Esophagus muscularis mucosa (tissue), 4 donors: ENCODE data around the gene OSBPL3. TPM values are rescaled to one million over a fixed set of nuclear protein-coding genes. Genes with fewer than 3 reads are reported as not detected.

Source experiments
- DNase-seq: peaks from one replicate; pipeline ENCODE4 v3.0.0-alpha.2; 2017; ENCODE audit errors: extremely low spot score
- H3K27ac ChIP-seq, 4 donors: fragments of 200-600 bp; sonication (generic); replicated peaks in 1 of 4; 1 replicate in 3 of 4; 2 replicates in 1 of 4; pipeline ENCODE4 v1.5.1; 2016 to 2019; ENCODE audit warnings: mild to moderate bottlenecking in 1 of 4
- H3K27me3 ChIP-seq, 4 donors: fragments of 200-600 bp; sonication (generic); one replicate each; pipeline versions ENCODE4 v1.5.1 to v1.6.0; 2016 to 2019
- H3K36me3 ChIP-seq, 4 donors: fragments of 200-600 bp; sonication (generic); one replicate each; pipeline ENCODE4 v1.5.1; 2016 to 2019
- H3K4me1 ChIP-seq, 4 donors: fragments of 200-600 bp; sonication (generic); one replicate each; pipeline ENCODE4 v1.5.1; 2016 to 2019
- H3K4me3 ChIP-seq, 4 donors: fragments of 200-600 bp; sonication (generic); 1 replicate in 2 of 4; 2 replicates in 2 of 4; pipeline ENCODE4 v1.5.1; 2016 to 2019; ENCODE audit warnings: mild to moderate bottlenecking in 4 of 4, moderate library complexity in 1 of 4
- H3K9me3 ChIP-seq, 4 donors: fragments of 200-600 bp; sonication (generic); 1 replicate in 3 of 4; 2 replicates in 1 of 4; pipeline ENCODE4 v1.5.1; 2016 to 2019
- EP300 ChIP-seq: sonication (generic); formaldehyde crosslinking; IDR thresholded peaks from one replicate; pipeline ENCODE4 v1.6.1; 2017; ENCODE audit warnings: antibody characterized with exemption
- POLR2A ChIP-seq: fragments of 450-650 bp; IDR thresholded peaks from one replicate; pipeline ENCODE4 v1.6.1; 2017; ENCODE audit warnings: antibody characterized with exemption, moderate library complexity, mild to moderate bottlenecking, low read depth
- POLR2AphosphoS5 ChIP-seq, 2 donors: sonication (generic); formaldehyde crosslinking; IDR thresholded peaks; one replicate each; pipeline ENCODE4 v1.6.1; 2017; ENCODE audit warnings: antibody characterized with exemption in 2 of 2
- WGBS: methylation state at CpG from one replicate; pipeline ENCODE4 v1.1.5; 2018; 5-methylcytosine and 5-hydroxymethylcytosine counted together
- intact Hi-C: fragments of 100-400 bp; cut with DNase I; formaldehyde crosslinking; loops from one replicate; pipeline ENCODE4 v1.15.1; 2023
- total RNA-seq, 4 donors: library from RNA; depleted of rRNA; stranded (reverse); fragments of >200 nt; gene quantifications; one replicate each; pipeline versions ENCODE4 v1.1.0 to v1.2.1, GENCODE V29; 2016
- TF ChIP-seq, protein P1 (sequence below), 3 experiments: fragments of 200-600 bp in 2 of 3; fragments of 450-650 bp in 1 of 3; sonication (generic) in 2 of 3; IDR thresholded peaks; one replicate each; pipeline ENCODE4 v1.5.1; 2017 to 2019; ENCODE audit warnings: antibody characterized with exemption in 3 of 3, mild to moderate bottlenecking in 2 of 3, moderate library complexity in 1 of 3

The OSBPL3 gene
- total RNA-seq, 4 donors from 2014 or later: 2.6 to 4.6 (median 3.3) TPM

DNA sequence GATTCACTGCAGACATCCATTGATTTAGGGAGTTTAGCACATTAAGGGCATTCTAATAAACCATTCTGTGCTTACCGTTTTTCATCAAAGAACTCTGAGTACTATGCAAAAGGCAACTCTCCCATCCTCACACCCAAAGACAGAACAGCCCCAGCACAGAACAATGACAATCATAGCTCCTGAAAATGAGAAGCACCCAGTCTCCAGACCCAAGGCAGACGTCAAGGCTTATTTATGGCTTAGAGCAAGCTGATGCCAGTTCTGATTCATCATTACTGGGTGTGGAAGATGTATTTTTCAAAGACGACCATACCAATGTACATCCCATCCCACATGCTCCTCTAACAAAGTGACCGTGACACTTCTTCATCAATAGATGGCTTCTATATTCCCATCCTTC lies 67.6 kb downstream of the OSBPL3 start:
- H3K4me3 ChIP-seq: no peak overlapping the region
- no peaks in the 10 kb centered on the region for H3K9me3 ChIP-seq
- peaks cover 0 to 5% (median 0%) of the 10 kb centered on the region in 4 donors for H3K4me1 ChIP-seq
- H3K27me3 ChIP-seq: no peaks in the 10 kb centered on the region
- intact Hi-C loops: no loop called here
- 73% methylated on average over 4 of the region's 4 CpGs for WGBS
- no peak for TF ChIP-seq POLR2AphosphoS5 (IDR thresholded peaks at IDR 0.05)
- TF ChIP-seq EP300: no peak
- TF ChIP-seq, protein P1, sequence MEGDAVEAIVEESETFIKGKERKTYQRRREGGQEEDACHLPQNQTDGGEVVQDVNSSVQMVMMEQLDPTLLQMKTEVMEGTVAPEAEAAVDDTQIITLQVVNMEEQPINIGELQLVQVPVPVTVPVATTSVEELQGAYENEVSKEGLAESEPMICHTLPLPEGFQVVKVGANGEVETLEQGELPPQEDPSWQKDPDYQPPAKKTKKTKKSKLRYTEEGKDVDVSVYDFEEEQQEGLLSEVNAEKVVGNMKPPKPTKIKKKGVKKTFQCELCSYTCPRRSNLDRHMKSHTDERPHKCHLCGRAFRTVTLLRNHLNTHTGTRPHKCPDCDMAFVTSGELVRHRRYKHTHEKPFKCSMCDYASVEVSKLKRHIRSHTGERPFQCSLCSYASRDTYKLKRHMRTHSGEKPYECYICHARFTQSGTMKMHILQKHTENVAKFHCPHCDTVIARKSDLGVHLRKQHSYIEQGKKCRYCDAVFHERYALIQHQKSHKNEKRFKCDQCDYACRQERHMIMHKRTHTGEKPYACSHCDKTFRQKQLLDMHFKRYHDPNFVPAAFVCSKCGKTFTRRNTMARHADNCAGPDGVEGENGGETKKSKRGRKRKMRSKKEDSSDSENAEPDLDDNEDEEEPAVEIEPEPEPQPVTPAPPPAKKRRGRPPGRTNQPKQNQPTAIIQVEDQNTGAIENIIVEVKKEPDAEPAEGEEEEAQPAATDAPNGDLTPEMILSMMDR (IDR thresholded peaks at IDR 0.05): no peak
- no peak for TF ChIP-seq POLR2A
- H3K27ac ChIP-seq: no peak overlapping the region
- no peaks in the 10 kb centered on the region for H3K36me3 ChIP-seq
- no peak for DNase-seq

DNA sequence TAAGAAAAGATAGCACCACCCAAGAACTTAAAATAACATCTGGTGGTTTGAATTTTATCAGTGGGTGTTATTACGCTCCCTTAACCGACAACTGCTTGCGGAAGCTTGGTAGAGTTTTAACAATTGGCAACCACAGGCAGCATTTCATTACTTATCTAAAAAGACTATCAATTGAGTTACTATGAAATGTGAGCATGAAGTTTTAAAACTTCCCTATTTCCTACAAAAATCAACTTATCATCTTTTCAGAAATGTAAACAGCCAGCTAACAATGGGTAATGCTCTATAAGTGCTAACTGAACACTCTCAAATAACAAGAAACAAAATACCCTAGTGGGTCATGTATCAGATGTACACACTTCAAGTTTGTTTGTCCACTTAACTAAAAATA lies 68.8 kb downstream of the OSBPL3 start:
- Histone ChIP-seq H3K36me3 (no peaks in the 10 kb centered on the region), H3K4me1 (peaks cover 0 to 5% (median 0%) of the 10 kb centered on the region in 4 donors), H3K27ac (no peak overlapping the region), H3K27me3 (no peaks in the 10 kb centered on the region), H3K4me3 (no peak overlapping the region), H3K9me3 (no peaks in the 10 kb centered on the region)
- WGBS: 80% methylated on average over 3 of the region's 3 CpGs
- no peak for DNase-seq
- intact Hi-C loops: no loop called here
- no peak for TF ChIP-seq EP300
- TF ChIP-seq POLR2AphosphoS5 (IDR thresholded peaks at IDR 0.05): no peak
- no peak for TF ChIP-seq POLR2A
- TF ChIP-seq, protein P1 (IDR thresholded peaks at IDR 0.05): no peak

DNA sequence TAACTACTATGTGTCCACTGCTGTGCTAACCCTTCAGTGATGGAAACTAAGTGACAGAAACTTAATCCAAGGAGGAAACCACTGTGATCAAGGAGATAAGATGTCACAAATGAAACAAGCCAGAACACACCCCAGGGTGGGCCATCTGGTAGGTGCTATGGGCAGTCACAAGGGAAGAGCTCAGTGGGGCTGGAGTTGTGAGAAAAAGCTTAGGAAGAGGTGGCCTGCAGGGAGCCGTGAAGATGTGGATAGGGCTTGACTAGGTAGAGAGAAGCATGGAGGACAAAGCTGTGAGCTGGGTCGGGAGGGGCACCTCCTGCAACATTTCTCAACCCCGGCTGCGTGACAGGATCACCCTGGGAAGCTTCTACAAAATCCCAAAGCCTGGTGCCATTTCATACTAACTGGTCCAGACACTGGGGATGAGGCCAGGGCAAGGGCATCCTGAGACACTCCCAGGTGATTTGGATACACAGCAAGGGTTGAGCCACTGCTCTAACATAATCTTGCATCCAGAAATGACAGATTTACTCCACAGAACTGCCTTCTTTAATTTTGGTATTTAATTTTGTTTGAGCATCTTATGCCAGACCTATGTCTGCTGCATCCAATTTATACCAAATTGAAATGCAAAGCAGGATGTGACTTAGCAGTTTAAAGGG lies 69.3 kb downstream of the OSBPL3 start:
- no peak overlapping the region for H3K27ac ChIP-seq
- intact Hi-C loops: no loop called here
- no peaks in the 10 kb centered on the region for H3K27me3 ChIP-seq
- no peak for DNase-seq
- H3K4me1 ChIP-seq: peaks cover 0 to 5% (median 0%) of the 10 kb centered on the region in 4 donors
- no peaks in the 10 kb centered on the region for H3K36me3 ChIP-seq
- TF ChIP-seq POLR2AphosphoS5 (IDR thresholded peaks at IDR 0.05) (no peak), POLR2A (no peak), EP300 (no peak)
- TF ChIP-seq, protein P1 (IDR thresholded peaks at IDR 0.05): no peak
- H3K4me3 ChIP-seq: no peak overlapping the region
- H3K9me3 ChIP-seq: no peaks in the 10 kb centered on the region
- WGBS: 83% methylated on average over 4 of the region's 4 CpGs

DNA sequence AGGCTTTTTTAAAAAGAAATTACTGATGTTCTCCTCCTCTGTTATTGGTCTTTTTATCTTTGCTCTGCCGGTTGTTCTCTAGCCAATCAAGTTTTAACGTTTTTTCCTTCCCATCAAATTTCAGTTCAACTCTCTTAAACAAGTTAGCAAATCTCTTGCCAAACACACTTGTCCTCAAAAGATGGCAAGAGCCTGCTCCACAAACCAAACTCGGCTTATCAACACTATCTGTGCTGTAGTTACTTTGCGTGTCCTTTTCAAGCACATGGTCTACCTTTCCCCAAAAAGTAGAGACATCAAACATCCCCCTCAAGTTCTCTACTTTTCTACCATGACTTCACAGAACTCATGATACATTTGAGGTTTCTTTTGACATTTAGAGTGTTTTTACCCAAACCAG lies 71.3 kb downstream of the OSBPL3 start:
- Histone ChIP-seq H3K9me3 (no peaks in the 10 kb centered on the region), H3K27me3 (no peaks in the 10 kb centered on the region), H3K27ac (no peak overlapping the region), H3K4me1 (peaks cover 0 to 9% (median 0%) of the 10 kb centered on the region in 4 donors), H3K36me3 (no peaks in the 10 kb centered on the region), H3K4me3 (no peak overlapping the region)
- 90% methylated on average over 4 of the region's 4 CpGs for WGBS
- TF ChIP-seq EP300: no peak
- TF ChIP-seq POLR2AphosphoS5 (IDR thresholded peaks at IDR 0.05): no peak
- TF ChIP-seq, protein P1 (IDR thresholded peaks at IDR 0.05): no peak
- no peak for TF ChIP-seq POLR2A
- no peak for DNase-seq
- intact Hi-C loops: no loop called here

DNA sequence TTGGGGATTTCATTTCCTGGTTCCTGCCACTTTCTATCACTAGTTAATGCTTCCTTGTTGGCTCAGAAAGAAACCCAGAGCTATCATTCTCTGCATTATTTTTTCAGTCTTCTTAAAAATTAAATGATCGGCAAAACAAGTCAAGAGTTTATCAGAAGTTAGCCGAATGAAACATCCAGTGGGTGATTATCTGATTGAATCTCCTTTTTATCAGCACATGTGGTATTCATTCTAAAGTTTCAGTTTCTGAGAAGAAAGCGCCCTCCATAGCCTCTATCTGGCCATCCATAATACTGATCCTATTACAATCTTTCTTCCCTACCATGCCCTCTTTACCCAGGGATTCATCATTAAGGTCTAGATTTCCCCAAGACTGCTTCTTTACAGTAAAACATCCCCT lies 71.8 kb downstream of the OSBPL3 start:
- no peak overlapping the region for H3K4me3 ChIP-seq
- 80% methylated on average over 3 of the region's 3 CpGs for WGBS
- intact Hi-C loops: no loop called here
- no peak for TF ChIP-seq POLR2A
- TF ChIP-seq, protein P1 (IDR thresholded peaks at IDR 0.05): no peak
- no peak for TF ChIP-seq POLR2AphosphoS5 (IDR thresholded peaks at IDR 0.05)
- no peak for TF ChIP-seq EP300
- H3K36me3 ChIP-seq: no peaks in the 10 kb centered on the region
- DNase-seq: no peak
- H3K27me3 ChIP-seq: no peaks in the 10 kb centered on the region
- no peak overlapping the region for H3K27ac ChIP-seq
- peaks cover 0 to 9% (median 0%) of the 10 kb centered on the region in 4 donors for H3K4me1 ChIP-seq
- no peaks in the 10 kb centered on the region for H3K9me3 ChIP-seq
